GOT3 (cell line): ENCODE results near the gene TPST2.

Source experiments
- DNase-seq: peaks from one replicate; lab custom pipeline; 2025; ENCODE audit warnings: mixed read lengths; lab: John Stamatoyannopoulos, UW

Gene TPST2

DNA sequence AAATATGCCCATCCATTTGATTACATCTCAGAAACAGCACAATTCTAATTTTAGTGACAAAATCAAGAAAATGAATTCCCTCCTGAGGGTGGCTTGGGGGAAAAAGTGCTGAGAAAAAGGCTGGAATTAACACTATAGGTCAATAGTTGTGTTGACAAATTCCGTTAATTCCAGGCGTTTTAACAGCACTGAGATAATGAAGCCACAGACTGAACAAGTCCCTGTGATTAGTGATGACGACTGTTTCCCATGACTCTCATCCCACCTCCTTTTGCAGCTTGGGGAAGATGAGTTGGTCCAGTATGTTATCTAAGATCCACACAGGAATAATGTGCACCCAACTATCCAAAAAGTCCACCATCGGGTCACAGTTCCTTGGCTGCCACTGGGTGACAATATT is 93.5 kb downstream of the TPST2 start:
- DNase-seq: no peak

- no peak for DNase-seq
These were observed 95.4 kb downstream of the TPST2 start for GRCh38 chr22:26494506-26494905.

DNA sequence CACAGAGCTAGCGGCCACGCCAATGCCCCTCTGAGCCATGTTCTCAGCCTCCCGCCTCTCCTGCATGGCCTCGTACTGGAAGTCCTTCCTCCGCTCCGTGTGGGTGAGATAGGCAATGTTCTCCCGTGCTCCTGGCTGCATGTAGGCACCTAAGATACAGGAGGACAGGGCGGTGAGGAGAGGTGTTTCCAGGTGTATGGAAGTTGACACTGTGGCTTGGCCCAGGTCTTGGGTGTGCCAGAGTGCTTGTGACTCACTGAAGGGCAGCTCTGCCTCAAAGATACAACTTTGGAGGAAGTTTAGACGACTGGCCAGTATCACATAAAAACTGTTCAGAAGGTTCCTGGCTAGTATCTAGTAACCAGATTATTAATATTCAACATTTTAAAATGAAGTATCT is 97.7 kb downstream of the TPST2 start:
- DNase-seq: no peak

DNA sequence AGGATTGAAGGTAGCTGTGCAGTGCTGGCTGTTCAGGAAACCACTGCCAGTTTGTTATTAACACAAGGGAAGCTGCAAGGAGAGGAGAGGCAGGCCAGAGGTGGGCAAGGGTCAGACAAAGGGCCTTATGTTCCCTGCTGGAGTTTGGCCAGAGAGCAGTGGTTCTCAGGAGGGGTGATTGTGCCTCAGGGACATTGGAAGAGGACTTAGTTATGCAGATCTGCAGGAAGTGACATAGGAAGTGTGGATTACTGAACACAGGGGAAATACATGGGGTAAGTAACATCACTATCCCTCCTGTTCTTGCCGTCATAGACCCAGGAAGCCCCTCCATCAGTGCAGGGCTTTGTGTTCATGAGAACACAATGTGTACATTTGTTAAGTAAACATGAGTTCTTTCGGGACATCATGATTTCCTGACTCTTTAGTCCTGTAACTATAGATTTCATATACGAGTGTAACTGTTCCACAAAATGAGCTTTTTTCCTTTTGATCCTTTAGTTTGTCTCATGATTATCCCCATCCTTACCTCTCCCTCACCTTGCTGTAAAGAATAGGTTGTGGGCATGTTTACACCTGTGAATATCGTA is 100.4 kb downstream of the TPST2 start:
- no peak for DNase-seq

DNA sequence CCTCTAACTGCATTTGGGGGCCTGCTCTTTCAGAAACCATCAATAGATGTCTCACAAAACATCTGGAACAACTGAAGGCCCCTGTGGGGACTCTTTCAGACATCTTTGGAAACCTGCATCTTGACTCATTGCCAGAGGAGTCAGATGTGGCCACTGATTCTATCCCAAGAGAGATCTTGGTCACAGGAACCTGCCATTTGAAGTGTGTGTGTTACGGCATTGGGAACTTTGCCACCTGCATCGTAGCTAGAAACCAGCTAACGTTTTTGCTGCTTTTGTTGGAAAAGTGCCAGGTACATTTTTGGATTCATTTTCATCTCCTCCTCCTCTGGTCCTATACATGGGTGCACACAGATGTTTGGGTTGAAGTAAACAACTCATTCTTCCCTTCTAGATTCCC is 101.9 kb downstream of the TPST2 start:
- no peak for DNase-seq

GRCh38 chr22:26486394-26486793 is 103.5 kb downstream of the TPST2 start:
- DNase-seq: no peak

GRCh38 chr22:26485806-26486390 is 104.0 kb downstream of the TPST2 start:
- no peak for DNase-seq

GRCh38 chr22:26485013-26485412 is 104.9 kb downstream of the TPST2 start:
- no peak for DNase-seq

- DNase-seq: no peak
These were observed 105.6 kb downstream of the TPST2 start for GRCh38 chr22:26484360-26484706.

- peak; percentile 52 for DNase-seq
These were observed 106.2 kb downstream of the TPST2 start, which contains the start of the genes HPS4 and SRRD for GRCh38 chr22:26483439-26484359. Gene HPS4, minus strand, starts transcription at chr22:26483783. Its CDS starts 2,021 bp downstream, at chr22:26481762. Gene SRRD, plus strand, starts transcription at chr22:26483877. Its CDS starts 14 bp downstream, at chr22:26483891.

DNA sequence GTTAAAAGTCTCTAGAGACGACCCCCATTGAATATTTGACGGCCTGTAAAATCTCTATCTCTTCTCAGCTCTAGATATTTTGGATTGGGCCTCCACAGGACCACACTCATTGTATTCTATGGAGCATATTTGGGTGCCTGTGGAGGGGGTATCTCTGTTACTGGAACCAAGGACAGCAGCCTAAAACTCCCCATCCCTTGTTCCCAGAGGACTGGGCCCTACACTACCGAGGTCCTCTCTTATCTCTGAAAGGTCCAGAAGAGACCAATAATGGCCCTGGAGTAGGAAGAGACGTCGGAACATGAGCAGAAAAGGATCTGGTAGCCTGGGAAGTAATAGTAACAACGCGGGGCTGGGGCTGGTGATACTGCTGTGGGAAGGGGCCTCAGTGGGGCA is 106.9 kb downstream of the TPST2 start:
- DNase-seq: no peak

GRCh38 chr22:26482161-26482560 is 107.8 kb downstream of the TPST2 start:
- no peak for DNase-seq

DNA sequence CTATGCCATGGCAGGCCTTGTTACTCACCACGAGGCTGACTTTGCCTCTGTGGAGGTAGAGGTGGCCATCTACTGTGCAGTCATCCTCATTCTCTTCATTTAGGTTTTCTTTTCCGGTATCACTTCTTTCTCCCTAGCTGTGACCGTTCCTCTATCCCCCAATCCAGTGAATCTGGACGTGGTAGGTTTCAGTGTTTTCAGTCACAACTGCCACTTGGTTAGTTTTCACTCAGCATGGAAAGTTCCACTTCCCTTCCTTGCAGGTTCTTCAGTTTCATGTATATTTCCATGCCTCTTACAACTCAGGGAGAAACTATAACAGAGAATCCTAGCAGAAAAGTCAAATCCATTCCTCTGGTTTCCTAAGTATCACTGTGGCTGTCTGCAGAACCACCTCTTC is 108.2 kb downstream of the TPST2 start:
- no peak for DNase-seq

DNA sequence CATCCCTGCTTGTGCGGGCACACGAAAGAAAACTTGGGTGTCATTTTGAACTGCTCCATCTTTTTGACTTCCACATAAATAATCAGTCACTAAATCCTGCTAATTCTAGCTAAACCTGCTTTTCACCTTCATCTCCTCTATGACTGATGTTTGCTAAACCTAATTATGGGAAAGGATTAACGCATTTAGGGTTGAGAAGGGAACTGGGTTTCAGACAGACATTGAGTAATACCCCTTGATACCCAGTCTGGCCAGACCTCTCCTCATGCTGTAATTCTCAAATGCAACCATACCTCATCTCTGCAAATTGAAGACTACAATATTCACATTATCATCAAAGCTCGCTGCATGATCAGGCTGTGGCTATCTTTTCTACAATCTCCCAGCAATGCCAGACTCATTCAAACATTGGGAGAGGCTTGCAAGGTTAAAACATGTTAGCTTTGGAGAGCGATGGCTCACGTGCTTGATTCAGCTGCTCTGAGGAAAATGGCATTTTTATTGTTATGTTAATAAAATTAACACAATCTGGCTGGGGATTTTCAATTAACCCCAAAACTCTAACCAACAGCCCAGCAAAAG is 108.7 kb downstream of the TPST2 start:
- no peak for DNase-seq

DNA sequence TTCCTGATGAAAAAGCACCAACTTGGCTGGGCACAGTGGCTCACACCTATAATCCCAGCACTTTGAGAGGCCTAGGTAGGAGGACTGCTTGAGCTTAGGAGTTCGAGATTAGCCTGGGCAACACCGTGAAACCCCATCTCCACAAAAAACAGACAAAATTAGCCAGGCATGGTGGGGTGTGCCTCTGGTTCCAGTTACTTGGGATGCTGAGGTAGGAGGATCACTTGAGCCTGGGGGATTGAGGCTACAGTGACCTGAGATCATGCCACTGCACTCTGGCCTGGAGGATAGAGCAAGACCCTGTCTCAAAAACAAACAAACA is 109.4 kb downstream of the TPST2 start:
- DNase-seq: no peak

GRCh38 chr22:26479792-26480610 is 109.9 kb downstream of the TPST2 start:
- DNase-seq: no peak

- no peak for DNase-seq
These were observed 110.7 kb downstream of the TPST2 start for GRCh38 chr22:26479043-26479791.

- DNase-seq: no peak
These were observed 112.6 kb downstream of the TPST2 start for GRCh38 chr22:26477341-26477731.

GRCh38 chr22:26476705-26477340 is 113.1 kb downstream of the TPST2 start:
- DNase-seq: no peak

DNA sequence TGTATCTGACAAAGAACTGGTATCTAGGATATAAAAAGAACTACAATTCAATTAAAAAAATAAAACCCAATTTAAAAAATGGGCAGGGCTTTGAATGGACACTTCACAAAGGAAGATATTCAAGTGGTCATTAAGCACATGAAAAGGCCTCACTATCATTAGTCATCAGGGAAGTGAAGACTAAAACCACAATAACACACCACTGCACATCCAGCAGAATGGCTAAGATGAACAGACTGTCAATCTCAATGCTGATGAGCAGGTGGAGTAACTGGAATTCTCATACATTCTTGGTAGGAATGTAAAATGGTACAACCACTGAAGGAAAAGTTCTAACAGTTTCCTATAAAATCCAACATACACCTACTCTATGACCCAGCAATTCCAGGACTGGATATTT is 115.2 kb downstream of the TPST2 start:
- DNase-seq: no peak
